Measurements from ENCODE around the gene GRM4.

Gene GRM4

DNA sequence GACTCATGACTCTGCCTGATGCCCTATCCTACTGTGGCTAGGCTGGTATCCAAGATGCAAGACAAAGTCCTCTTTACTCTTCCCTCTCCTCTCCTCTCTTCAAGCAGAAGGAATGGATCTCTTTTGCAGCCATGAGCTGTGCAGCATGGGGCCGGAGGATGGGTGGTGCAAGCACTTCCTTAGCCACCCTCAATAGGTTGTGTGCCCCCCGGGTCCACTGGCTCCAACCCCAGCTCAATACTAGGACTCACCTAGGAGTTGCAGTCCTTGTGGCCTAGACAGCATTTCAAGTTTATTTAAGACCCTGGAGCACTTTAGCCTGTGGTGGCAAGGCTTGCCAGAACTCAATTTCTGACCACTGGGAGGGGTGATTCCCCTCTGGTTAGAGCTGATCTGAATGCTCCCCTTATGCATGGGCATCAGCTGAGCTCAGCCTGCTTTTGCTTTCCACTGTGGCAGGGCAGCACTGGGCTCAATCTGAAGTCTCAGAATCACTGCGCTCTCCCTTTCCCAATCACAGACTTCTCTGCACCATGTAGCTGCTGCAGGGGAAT is 29.0 kb upstream of the GRM4 start:
- no peak overlapping the region for H3K4me3 ChIP-seq (ENCODE audit: low read depth, low read length)
- TF ChIP-seq POLR2A (IDR thresholded peaks at IDR 0.05; ENCODE audit: extremely low read depth, insufficient read length), result no peak
- DNase-seq (ENCODE audit: low read depth), result no peak

DNA sequence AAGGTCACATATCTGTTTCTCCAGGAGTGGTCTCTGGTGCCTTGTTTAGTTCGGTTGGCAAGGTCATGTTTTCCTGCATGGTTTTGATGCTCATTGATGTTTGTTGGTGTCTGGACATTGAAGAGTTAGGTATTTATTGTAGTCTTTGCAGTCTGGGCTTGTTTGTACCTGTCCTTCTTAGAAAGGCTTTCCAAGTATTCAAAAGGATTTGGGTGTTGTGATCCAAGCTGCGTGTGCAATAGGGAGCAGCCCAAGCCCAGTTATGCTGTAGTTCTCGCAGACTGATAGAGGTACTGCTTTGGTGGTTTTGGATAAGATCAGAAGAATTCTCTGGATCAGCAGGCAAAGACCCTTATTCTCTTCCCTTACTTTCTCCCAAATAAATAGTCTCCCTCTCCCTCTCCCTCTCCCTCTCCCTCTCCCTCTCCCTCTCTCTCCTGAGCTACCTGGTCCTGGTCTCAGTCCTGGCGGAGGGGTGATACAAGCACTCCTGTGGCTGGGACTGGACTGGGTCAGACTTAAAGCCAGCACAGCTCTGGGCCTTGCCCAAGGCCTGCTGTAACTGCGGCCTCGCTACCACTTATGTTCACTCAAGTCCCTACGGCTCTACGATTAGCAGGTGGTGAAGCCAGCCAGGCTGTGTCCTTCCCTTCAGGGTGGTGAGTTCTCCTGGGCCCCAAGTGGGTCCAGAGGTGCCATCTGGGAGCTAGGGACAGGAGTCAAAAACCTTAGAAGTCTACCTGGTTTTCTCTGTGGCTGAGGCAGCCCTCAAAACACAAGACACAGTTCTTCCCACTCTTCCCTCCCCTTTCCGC is 27.3 kb upstream of the GRM4 start:
- no peak for DNase-seq (ENCODE audit: low read depth)
- TF ChIP-seq POLR2A (IDR thresholded peaks at IDR 0.05; ENCODE audit: extremely low read depth, insufficient read length) (no peak), MYC (IDR thresholded peaks at IDR 0.05; ENCODE audit: low read depth, low read length) (no peak)
- TF ChIP-seq, protein P1, sequence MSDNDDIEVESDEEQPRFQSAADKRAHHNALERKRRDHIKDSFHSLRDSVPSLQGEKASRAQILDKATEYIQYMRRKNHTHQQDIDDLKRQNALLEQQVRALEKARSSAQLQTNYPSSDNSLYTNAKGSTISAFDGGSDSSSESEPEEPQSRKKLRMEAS (IDR thresholded peaks at IDR 0.05; ENCODE audit: low read depth, low read length), result no peak
- TF ChIP-seq, protein P2, sequence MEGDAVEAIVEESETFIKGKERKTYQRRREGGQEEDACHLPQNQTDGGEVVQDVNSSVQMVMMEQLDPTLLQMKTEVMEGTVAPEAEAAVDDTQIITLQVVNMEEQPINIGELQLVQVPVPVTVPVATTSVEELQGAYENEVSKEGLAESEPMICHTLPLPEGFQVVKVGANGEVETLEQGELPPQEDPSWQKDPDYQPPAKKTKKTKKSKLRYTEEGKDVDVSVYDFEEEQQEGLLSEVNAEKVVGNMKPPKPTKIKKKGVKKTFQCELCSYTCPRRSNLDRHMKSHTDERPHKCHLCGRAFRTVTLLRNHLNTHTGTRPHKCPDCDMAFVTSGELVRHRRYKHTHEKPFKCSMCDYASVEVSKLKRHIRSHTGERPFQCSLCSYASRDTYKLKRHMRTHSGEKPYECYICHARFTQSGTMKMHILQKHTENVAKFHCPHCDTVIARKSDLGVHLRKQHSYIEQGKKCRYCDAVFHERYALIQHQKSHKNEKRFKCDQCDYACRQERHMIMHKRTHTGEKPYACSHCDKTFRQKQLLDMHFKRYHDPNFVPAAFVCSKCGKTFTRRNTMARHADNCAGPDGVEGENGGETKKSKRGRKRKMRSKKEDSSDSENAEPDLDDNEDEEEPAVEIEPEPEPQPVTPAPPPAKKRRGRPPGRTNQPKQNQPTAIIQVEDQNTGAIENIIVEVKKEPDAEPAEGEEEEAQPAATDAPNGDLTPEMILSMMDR (IDR thresholded peaks at IDR 0.05; ENCODE audit: low read depth, low read length), result no peak
- H3K4me3 ChIP-seq (ENCODE audit: low read depth, low read length), result no peak overlapping the region

DNA sequence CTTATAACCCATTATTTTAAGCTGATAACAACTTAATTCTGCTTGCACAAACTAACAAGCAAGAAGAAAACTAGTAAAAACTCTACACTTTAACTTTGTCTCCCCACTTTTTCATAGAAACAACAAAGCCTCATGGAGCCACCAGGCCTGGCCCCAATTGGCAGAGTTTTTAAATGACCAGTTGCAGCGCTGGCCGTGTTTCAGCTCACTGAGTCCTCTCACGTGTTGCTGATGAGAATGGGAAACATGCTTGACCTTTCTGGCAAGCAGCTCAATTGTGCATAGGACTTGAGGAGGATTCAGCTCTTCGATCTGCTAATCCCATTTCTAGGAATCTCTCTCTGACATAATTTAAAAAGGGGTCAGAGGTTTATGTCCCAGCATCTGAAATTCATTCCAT is 24.5 kb upstream of the GRM4 start:
- TF ChIP-seq, protein P1 (IDR thresholded peaks at IDR 0.05; ENCODE audit: low read depth, low read length), result no peak
- no peak for TF ChIP-seq POLR2A (IDR thresholded peaks at IDR 0.05; ENCODE audit: extremely low read depth, insufficient read length)
- TF ChIP-seq MYC (IDR thresholded peaks at IDR 0.05; ENCODE audit: low read depth, low read length), result no peak
- TF ChIP-seq, protein P2 (IDR thresholded peaks at IDR 0.05; ENCODE audit: low read depth, low read length), result no peak
- no peak for DNase-seq (ENCODE audit: low read depth)
- no peak overlapping the region for H3K4me3 ChIP-seq (ENCODE audit: low read depth, low read length)

DNA sequence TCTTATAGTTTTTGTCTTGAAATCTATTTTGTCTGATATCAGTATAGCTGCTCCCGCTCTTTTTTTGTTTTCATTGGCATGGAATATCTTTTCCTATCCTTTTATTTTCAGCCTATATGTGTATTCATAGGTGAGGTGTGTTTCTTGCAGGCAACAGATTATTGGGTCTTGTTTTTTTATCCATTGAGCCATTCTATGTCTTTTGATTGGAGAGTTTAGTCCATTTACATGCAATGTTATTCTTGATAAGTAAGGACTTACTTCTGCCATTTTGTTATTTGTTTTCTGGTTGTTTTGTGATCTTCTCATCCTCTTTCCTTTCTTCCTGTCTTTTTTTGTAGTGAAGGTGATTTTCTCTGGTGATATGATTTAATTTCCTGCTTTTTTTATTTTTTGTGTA is 24.0 kb upstream of the GRM4 start:
- no peak overlapping the region for H3K4me3 ChIP-seq (ENCODE audit: low read depth, low read length)
- DNase-seq (ENCODE audit: low read depth), result no peak
- no peak for TF ChIP-seq MYC (IDR thresholded peaks at IDR 0.05; ENCODE audit: low read depth, low read length)
- TF ChIP-seq, protein P1 (IDR thresholded peaks at IDR 0.05; ENCODE audit: low read depth, low read length), result no peak
- TF ChIP-seq POLR2A (IDR thresholded peaks at IDR 0.05; ENCODE audit: extremely low read depth, insufficient read length), result no peak
- TF ChIP-seq, protein P2 (IDR thresholded peaks at IDR 0.05; ENCODE audit: low read depth, low read length), result no peak

DNA sequence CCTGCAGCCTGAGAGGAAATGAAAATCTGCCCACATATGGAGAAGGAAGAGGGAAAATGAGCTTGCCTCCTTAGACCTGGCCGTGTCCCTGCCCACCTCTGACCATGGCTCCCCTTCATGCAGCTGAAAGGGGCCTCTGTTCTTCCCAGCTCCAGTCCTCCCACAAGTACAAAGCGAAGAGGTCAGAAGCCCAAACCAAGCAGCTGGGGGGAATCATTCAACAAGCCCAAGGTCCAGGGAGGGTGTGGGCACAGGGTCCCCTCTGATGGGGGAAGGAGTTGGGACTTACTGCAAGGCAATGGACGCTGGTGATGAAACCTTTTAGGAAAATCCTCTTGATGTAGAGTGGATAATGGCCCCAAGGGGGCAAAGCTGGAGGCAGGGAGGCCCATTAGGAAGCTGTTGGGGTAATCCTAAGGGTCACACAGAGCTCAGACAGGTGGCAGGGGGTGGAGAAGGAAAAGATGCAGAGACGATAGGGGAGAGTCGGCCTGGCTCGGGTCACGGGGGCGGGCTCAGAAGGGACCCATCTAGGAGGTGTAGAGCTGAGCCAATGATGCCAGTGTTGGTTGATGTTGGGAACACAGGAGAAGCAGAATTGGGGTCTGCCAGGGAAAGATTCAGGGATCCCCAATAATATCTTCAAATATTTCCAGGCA is 16.1 kb upstream of the GRM4 start:
- TF ChIP-seq POLR2A (IDR thresholded peaks at IDR 0.05; ENCODE audit: extremely low read depth, insufficient read length) (no peak), MYC (IDR thresholded peaks at IDR 0.05; ENCODE audit: low read depth, low read length) (no peak)
- TF ChIP-seq, protein P2 (IDR thresholded peaks at IDR 0.05; ENCODE audit: low read depth, low read length), result no peak
- TF ChIP-seq, protein P1 (IDR thresholded peaks at IDR 0.05; ENCODE audit: low read depth, low read length), result no peak
- DNase-seq (ENCODE audit: low read depth), result no peak
- no peak overlapping the region for H3K4me3 ChIP-seq (ENCODE audit: low read depth, low read length)

DNA sequence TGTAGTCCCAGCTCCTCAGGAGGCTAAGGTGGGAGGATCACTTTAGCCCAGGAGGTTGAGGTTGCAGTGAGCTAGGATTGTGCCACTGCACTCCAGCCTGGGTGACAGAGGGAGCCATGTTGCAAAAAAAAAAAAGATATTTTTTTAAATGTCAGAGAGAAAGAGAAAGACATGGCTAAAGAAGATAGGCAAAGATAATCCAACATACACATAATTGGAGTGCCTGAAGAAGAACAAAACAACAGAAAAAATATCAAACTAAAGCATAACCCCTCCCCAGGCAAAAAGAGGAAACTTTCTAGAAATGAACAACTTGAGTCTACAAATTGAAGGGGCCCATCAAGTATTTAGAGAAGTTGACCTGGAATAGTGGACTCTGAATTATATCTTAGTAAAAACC is 14.0 kb upstream of the GRM4 start:
- DNase-seq (ENCODE audit: low read depth), result no peak
- no peak for TF ChIP-seq POLR2A (IDR thresholded peaks at IDR 0.05; ENCODE audit: extremely low read depth, insufficient read length)
- TF ChIP-seq, protein P1 (IDR thresholded peaks at IDR 0.05; ENCODE audit: low read depth, low read length), result no peak
- TF ChIP-seq MYC (IDR thresholded peaks at IDR 0.05; ENCODE audit: low read depth, low read length), result no peak
- TF ChIP-seq, protein P2 (IDR thresholded peaks at IDR 0.05; ENCODE audit: low read depth, low read length), result no peak
- H3K4me3 ChIP-seq (ENCODE audit: low read depth, low read length), result no peak overlapping the region

All from NB4 (cell line).